OCI-LY1 (cell line): ENCODE measurements around the gene MARK2.

Experiments
- EZH2 ChIP-seq: fragments of 200-600 bp; sonication (generic), shearing (Covaris generic); IDR thresholded peaks from 2 replicates; pipeline ENCODE4 v1.8.0; 2017; ENCODE audit warnings: borderline replicate concordance, mixed run types, mild to moderate bottlenecking, antibody characterized with exemption, low read length, moderate library complexity, mixed read lengths
- TF ChIP-seq, protein P1 (sequence below): fragments of 200-600 bp; sonication (generic), shearing (Covaris generic); IDR thresholded peaks from 2 replicates; pipeline ENCODE4 v1.5.1; 2017; ENCODE audit warnings: mild to moderate bottlenecking, antibody characterized with exemption, low read length, moderate library complexity, mixed read lengths

DNA sequence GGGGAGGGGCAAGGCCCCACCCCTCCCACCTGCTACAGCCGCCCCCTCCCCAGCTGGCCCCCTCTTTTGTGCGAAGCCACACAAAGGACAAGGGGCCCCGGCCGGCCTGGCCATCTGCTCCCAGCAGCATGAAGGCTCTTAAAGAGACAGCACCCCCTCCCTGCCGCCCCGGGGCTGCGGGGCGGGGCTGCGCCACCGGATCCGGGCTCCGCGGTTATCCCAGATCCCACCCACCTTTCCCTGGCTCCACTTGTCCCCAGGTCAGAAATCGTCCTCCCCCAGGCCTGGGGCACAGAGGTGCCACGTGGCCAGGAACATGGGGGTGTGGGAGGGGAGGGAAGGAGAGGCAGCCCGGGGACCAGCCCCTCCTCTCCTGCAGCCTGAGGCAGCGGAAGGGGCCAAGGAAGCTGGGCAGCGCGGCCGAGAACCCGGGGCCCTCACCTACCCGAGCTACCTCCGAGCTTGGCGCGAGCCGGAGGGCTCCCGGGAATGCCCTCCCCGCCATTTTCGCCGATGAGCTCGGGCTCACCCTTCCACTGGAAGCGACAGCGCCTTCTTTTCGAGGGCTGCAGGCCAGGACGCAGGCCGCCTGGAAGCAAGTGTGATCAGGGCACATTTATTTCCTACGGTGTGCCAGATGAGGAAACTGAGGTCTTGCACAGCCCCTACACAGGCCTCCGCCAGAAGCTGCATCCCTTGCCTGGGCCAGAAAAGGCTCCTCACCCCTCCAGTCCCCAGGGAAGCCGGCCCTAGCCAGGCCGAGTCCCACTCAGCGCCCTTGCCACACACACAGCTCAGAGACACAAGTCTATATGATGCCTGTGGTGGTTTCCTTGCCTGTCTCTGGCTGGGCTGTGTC, 80.6 kb downstream of the MARK2 start:
- TF ChIP-seq, protein P1, sequence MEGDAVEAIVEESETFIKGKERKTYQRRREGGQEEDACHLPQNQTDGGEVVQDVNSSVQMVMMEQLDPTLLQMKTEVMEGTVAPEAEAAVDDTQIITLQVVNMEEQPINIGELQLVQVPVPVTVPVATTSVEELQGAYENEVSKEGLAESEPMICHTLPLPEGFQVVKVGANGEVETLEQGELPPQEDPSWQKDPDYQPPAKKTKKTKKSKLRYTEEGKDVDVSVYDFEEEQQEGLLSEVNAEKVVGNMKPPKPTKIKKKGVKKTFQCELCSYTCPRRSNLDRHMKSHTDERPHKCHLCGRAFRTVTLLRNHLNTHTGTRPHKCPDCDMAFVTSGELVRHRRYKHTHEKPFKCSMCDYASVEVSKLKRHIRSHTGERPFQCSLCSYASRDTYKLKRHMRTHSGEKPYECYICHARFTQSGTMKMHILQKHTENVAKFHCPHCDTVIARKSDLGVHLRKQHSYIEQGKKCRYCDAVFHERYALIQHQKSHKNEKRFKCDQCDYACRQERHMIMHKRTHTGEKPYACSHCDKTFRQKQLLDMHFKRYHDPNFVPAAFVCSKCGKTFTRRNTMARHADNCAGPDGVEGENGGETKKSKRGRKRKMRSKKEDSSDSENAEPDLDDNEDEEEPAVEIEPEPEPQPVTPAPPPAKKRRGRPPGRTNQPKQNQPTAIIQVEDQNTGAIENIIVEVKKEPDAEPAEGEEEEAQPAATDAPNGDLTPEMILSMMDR, result no peak
- TF ChIP-seq EZH2, result no peak
